HG02973 (cell line): ENCODE measurements around the gene TMED8.
"Not testable (repeated sequence)": the region's sequence is repeated elsewhere in the genome, so short reads cannot be mapped to it uniquely, and the experiment has no call there.

Experiments used
- ATAC-seq: cut with Tn5 transposase; IDR thresholded peaks from one replicate; pipeline ENCODE4 v1.9.1; 2021; ENCODE audit warnings: moderate library complexity; ENCODE audit not compliant: unreplicated experiment

Gene TMED8, protein sequence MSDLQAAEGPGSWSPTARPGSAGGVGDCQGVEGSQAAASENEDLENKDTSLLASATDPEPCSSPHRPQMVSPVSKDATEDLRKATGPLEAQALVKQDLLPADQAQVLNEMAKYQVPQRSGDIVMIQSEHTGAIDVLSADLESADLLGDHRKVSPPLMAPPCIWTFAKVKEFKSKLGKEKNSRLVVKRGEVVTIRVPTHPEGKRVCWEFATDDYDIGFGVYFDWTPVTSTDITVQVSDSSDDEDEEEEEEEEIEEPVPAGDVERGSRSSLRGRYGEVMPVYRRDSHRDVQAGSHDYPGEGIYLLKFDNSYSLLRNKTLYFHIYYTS

DNA sequence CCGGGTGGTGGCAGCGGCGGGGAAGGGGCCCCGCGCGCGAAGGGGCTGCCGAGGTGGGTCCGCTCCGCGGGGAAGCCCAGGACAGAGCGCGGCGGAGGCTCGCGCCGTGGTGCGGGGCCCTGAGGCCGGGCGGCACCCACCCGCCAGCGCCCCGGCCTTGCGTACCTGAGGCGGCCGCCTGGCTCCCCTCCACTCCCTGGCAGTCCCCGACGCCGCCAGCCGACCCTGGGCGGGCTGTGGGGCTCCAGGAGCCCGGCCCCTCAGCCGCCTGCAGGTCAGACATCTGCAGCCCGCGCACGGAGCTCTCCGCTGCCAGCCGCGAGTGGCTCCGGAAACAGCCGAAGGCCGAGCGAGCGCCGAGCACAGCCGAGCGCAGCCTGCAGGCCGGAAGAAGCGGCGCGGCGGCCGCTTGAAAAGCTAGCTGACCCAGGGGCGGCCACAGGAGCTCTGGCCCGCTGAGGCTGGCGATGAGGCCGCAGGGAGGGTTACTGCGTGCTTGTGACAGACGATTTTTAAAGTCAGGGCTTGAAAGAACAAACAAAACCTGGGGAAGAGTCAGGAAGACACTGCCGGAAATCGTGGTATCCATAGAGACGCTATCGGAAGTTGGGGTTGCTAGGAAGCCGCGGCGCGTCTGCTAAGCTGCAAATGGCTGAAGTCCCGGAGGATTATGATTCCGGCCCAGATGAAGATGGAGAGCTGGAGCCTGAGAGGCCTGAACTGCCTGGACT lies at the start of gene TMED8, which contains the start of gene SAMD15:
Gene TMED8 (minus strand): TSS at position 324 of the 731 bp plus-strand sequence. CDS start 41 bp downstream, at position 283.
Gene SAMD15 (plus strand): TSS at position 609 of the 731 bp plus-strand sequence. CDS start 40 bp downstream, at position 649.
- peak; percentile 76 for ATAC-seq

DNA sequence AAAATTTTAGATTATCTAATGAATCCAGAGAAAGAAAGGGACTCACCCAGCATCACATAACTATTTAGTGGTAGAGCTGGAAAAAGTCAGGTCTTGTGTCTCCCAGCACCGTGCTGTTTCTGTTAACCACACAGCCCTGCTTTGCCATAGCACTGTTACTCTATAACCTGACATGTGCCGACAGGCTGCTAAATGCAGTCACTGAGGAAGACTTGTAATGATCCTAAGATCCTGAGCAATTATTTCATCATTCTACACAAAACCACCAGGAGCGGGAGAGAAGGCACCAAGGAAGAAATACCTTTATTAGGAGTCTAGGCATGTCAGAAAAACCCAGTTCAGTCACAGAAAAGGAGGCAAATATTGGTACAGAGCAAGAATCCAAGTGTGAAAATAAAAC lies 49.5 kb upstream of the TMED8 start:
- ATAC-seq, result no peak

DNA sequence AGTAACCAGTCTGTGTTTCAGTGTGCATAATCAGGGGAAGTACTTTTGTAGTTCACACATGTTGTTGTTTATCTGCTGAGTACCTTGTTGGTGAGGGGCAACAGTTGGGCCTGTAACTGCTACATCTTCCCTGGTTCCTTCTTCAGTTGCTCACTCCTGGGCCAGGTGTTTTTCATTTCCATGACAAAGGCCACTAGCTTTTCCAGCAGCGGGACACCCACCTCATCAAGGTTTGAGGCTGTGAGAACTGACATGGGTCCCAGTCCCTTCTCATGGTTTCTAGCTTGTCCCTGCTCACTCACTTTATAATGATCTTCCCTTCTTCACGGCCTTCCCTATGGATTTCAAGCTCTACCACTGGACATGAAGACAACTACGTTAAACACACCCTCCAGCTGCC lies 48.0 kb upstream of the TMED8 start:
- no peak for ATAC-seq

DNA sequence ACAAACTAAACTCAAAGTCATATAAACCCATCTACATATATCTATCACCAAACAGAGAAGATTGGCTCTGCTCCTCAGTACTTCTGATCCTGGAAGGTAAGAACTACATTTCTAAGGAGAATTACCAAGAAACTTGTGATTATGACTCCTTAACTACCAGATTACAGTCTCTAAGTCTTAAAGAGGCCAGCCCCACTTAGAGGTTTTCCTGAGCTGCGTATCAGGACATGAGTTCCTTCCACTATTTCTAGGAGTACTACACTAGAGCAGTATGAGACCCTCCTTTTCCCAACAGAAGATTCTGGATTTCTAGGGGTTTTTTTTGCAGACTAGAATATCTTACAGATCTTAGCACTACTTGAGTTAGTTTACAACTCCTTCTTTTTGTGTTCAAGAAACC lies 46.5 kb upstream of the TMED8 start, which contains the start of gene NOXRED1:
Gene NOXRED1 (minus strand): TSS at position 101 of the 400 bp plus-strand sequence. CDS start 634 bp downstream, outside the sequence.
- ATAC-seq, result no peak

DNA sequence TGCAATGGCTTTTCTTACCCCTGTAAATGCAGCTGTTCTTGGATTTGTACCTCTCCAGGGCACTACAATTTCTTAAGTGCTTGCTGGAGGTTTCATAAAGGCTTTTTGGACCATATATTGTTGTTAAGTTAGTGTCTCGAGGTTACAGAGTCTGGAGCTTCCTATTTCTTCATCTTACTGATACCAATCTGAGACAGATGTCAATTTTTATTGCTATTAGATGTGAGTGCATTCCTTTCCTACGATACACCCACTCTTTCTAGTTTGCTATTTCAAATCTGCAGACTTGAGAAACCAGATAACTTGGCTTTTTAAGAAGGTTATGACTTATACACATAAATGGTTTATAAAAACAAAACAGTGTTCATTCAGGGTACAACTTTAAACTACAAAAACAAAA lies 44.3 kb upstream of the TMED8 start:
- no peak for ATAC-seq

DNA sequence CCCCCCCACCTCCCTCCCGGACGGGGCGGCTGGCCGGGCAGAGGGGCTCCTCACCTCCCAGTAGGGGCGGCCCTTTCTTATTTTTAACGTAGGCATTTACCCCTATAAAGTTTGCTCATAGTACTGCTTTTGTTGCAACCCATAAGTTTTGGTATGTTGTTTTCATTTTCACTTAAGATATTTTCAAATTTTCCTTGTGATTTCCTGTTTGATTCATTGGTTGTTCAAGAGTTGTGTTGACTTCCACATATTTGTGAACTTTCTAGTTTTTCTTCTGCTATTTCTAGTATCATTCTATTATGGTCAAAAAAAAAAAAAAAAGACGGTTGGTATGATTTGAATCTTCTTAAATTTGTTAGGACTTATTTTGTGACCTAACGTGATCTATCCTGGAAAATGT lies 39.9 kb upstream of the TMED8 start:
- ATAC-seq, result no peak

DNA sequence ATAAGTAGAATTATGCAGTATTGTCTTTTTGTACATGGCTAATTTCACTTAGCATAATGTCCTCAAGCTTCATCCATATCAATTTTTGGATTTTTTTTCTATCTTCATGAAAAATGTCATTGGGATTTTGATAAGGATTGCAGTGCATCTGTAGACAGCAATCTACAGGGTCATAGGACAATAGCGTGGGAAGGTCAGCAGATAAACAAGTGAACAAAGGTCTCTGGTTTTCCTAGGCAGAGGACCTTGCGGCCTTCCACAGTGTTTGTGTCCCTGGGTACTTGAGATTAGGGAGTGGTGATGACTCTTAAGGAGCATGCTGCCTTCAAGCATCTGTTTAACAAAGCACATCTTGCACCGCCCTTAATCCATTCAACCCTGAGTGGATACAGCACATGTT lies 39.2 kb upstream of the TMED8 start:
- not testable (repeated sequence) for ATAC-seq

DNA sequence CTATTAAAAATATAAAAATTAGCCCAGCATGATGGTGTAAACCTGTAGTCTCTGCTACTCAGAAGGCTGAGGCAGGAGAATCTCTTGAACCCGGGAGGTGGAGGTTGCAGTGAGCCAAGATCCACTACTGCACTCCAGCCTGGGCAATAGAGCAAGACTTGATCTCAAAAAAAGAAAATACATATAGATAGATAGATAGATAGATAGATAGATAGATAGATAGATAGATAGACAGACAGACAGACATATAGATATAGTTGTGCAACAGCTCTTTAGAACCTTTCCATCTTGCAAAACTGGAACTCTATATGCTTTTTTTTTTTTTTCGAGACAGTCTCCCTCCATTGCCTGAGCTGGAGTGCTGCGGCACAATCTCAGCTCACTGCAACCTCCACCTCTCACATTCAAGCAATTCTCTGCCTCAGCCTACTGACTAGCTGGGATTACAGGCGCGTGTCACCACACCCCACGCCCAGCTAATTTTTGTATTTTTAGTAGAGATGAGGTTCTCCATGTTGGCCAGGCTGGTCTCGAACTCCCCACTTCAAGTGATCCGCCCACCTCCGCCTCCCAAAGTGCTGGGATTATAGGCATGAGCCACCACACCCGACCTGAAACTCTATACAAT lies 38.6 kb upstream of the TMED8 start:
- ATAC-seq, result not testable (repeated sequence)

DNA sequence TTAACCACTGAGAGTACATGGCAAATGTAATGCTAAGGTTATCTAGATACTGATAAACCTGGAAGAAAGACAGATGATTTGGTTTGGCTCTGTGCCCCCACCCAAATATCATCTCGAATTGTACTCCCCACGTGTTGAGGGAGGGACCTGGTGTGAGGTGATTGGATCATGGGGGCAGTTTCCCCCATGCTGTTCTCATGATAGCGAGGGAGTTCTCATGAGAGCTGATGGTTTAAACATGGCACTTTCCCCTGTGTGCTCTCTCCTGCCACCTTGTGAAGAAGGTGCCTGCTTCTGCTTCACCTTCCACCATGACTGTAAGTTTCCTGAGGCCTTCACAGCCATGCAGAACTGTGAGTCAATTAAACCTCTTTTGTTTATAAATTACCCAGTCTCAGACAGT lies 32.2 kb upstream of the TMED8 start:
- no peak for ATAC-seq

DNA sequence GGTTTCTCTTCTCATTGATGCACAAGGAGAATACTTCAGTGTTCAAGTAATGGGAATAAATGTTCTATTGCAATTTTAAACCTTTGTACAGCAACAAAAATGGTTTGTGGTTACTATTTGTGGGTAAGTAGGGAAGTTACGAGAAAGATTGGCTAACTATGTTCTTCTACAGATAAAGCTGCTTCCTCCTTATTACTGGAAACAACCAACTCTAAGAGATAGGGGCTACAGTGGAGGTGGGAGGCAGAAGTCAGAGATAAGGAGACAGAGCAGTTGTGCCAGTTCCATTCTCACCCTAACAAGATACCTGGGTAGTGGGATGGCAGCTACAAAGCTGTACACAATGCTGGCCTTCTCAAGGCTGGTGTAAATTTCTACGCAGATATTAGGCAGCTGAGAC lies 30.3 kb upstream of the TMED8 start:
- ATAC-seq, result no peak

DNA sequence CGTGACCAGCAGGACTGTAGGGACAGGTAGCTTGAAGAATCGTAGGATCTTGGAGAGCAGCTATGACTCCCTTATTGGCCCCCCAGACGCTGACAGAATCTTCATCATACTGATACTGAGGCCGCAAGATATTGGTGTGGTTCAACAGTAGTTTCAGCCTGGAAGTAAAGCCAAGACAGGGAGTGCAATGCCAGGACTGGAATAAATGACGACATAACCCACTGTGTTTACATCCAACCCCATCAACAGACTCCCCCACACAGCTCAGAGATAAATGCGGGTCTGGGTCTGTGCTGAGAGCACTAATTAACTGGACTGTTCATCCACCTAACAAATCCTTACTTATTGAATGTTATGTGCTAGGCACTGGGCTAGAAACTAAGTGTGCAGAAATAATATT lies 29.8 kb upstream of the TMED8 start:
- ATAC-seq, result no peak

DNA sequence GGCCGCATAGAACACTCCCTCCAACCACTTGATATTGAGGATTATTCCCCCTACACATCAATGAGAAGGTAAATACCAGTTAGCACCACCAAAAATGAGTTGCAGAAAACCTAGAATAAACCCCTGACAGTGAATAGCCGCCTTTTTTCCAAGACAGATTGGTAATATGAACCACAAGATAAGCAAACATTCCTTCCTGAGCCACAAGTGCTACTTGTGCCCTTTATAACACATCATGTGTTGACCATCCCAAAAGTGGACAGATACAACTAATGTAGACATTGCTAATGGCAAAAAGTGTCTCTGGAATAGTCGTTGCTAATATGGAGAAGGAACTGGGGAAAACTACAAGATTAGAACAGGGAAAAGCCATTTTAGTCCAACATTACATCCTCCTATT lies 29.2 kb upstream of the TMED8 start:
- ATAC-seq, result no peak

DNA sequence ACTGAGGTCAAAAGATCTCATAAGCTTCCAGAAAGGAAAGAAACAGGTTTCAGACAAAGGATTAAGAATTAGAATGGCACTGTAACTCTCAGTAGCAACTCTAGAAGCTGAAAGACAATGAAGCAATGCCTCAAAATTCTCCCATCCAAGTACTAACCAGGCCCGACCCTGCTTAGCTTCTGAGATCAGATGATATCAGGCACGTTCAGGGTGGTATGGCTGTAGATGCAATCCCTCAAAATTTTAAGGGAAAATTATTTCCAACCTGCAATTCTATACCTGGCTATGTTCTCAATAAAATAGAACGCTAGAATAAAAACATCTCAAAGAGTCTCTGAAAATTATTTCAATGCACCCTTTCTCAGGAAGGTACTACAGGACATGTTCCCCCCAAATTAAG lies 26.9 kb upstream of the TMED8 start:
- ATAC-seq, result no peak

DNA sequence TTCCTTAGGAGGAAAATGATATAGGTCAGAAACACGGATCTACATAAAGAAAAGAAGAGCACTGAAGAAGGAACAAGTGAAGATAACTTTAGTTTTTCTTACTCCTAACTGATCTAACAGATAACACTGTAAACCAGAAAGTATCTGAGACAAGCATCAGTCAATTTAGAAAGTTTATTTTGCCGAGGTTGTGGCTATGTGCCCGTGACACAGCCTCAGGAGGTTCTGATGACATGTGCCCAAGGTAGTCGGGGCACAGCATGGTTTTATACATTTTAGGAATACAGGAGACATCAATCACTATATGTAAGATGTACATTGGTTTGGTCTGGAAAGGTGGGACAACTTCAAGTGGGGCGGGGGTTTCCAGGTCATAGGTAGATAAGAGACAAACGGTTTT lies 23.3 kb upstream of the TMED8 start:
- ATAC-seq, result no peak

DNA sequence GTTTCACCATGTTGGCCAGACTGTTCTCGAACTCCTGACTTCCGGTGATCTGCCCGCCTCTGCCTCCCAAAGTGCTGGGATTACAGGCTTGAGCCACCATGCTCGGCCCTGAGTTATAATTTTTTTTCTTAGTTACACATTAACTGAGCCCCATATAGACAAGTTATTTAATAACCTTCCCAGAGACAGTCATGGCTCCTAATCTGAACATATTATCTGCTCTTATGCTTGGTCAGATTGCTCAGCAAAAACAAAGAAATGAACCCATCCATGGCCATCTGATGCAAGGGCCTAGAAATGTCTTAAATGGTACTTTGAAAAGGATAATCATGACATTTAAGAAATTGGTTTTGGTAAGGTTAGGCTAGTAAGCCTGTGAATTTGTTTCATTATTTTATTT lies 13.3 kb upstream of the TMED8 start:
- no peak for ATAC-seq

DNA sequence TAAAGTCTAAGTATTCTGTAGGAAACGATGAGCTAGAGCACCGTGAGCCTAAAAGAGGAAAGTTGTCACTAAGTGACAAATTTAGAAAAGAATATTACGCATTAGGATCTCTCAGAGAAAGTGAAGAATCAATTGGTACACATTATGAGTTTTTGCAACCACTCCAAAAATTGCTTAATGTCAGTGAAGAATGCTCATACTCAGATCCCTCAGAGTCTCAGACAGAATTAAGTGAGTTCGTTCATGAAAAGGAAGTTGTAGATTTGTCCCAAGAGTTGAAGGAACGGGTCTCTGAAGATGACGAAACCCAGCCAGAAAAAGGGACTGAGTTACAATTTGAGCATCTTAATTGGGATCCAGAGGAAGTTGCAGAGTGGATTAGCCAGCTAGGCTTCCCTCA lies 1.8 kb upstream of the TMED8 start:
- no peak for ATAC-seq

DNA sequence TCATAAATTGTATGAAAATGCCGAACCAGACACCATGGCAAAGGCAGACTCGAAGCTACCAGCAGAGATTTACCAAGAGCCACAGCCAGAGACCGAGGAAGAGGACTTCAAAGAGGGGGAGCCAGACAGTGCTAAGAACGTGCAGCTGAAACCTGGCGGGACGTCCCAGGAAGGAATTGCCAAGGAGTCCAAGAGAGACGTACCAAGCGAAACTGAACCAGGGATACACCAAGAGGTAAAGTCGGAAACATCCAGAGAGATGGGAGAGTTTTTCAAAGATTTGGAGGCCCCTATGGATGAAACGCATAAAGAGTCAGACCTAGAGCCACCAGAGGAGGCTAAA lies 579 bp upstream of the TMED8 start:
- no peak for ATAC-seq

DNA sequence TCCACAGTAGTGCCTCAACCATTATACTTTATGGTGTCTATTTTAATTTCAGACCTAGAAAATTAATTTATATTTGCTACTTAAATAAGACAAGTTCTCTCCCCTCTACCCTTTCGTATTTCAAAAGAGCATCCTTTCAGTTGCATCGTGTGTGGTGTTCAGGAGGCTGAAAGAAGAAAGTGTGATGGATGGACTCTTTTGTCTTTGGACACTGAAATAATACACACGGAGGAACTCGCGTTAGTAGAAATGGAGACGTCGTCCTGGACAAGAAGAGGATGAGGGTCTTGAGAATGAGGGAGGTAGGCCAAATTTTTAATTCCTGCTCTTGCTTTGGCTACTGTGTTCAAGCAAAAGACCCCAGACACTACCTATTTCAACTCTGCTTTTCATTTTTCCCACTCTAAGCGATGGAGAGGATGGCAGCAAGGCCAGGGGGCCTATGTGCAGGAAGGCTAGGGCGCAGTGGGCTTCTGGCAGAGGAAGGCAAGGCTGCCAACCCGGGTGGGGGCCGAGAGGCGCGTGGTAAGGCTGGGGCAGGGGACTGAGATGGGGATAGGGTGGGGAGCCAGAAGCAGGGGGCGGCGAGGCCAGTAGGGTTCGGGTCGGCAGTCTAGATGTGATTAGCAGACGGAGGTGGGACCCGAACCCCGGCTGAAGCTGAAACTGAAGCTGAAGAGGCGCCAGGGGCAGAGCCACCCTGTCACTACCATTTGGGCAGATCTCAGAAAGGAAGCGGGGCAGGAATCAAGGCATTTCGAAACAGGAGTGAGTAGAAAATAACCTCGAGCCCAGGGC lies 722 bp downstream of the TMED8 start:
- ATAC-seq, result peak; percentile 12

DNA sequence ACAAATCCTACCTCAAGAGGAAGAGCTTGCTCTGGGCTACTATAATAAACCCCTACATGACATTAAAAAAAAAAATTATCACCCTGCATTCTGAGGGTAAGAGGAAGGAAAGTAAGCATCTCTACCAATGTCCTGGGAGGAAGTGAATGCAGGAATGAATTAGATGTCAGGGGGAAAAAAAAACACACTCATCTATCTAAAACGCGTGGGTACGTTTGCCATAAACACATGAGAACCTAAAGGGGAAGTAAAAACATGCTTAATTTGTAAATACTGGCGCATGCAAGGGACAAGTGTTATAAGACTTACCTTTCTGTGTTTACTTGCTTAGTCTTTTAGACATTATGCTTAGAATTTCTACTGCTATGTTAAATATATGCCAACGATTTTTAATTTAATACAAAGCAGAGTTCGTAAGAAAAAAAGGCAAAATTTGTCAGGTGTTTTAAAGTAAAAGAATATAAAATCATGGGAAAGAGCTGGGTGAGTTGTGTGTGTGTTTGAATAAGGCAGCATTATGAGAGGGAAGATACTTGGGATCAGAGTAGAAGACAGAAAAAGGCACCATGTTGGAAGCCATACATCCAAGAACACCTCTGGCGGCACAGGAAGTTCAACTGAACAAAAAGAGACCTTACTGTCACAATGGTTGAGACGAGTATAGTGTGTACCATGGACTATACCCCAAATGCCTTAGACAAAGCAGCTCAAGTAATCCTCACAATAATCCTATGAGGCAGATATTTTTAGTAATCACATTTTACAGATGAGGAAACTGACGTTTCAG lies 1.5 kb downstream of the TMED8 start:
- ATAC-seq, result no peak

DNA sequence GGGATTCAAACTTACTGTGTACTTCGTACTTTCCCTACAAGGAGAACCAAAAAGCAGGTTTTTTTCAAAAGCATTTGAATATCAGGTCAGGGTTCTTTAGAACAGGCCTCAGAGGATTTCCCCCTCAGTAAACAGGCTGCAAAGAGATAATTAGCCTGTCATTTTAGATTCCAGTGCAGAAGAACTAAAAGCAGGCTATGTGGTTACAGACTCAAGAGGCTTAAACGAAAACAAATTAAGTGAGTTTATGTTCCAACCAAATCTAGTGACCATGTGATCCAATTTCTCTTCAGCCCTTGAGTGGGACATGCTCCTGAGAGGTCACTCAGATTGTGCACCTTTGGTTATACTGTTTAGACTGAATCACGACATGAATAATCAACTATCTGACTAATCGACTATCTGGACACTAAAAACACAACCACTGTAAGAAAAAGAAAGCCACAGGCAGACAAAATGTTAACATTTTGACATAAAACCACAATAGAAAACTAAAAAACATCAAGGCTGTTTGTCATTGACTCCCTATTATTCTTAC lies 4.5 kb downstream of the TMED8 start:
- ATAC-seq, result peak; percentile 35
